ENCODE data around the gene TRIP4. TPM values are rescaled to one million over a fixed set of nuclear protein-coding genes. Genes with fewer than 3 reads are reported as not detected.
A peak's percentile ranks its signal among the peaks of the same experiment; 100 is the strongest.

Gene TRIP4
- polyA plus RNA-seq, 6 donors from 2014 or later, result 23.6 to 32.6 (median 27.2) TPM

GRCh38 chr15:64398575-64398974, 10.9 kb downstream of the TRIP4 start:
- no peaks in the 10 kb centered on the region for H3K9me3 Mint-ChIP-seq
- no peak for ATAC-seq (ENCODE audit: low read depth in 2 of 2)
- DNase-seq, result no peak

GRCh38 chr15:64400583-64400982, 12.9 kb downstream of the TRIP4 start:
- H3K36me3 Mint-ChIP-seq, result peaks cover 21 to 25% of the 10 kb centered on the region in 2 donors
- H3K27ac Mint-ChIP-seq, result peak overlapping the region in 1 of 6 donors; percentile 74
- H3K4me3 Mint-ChIP-seq, result no peak overlapping the region
- ATAC-seq (ENCODE audit: low read depth in 2 of 2), result no peak
- no peaks in the 10 kb centered on the region for H3K9me3 Mint-ChIP-seq
- DNase-seq, result no peak
- H3K27me3 Mint-ChIP-seq, result no peaks in the 10 kb centered on the region
- no peaks in the 10 kb centered on the region for H3K4me1 Mint-ChIP-seq

More at GRCh38 chr15:64398575-64398974, 10.9 kb downstream of the TRIP4 start:
- H3K27ac Mint-ChIP-seq, result peak overlapping the region in 1 of 6 donors; percentile 41
- H3K27me3 Mint-ChIP-seq, result no peaks in the 10 kb centered on the region
- peaks cover 0 to 3% (median 0%) of the 10 kb centered on the region in 3 donors for H3K4me1 Mint-ChIP-seq
- peaks cover 31 to 32% of the 10 kb centered on the region in 2 donors for H3K36me3 Mint-ChIP-seq
- H3K4me3 Mint-ChIP-seq, result no peak overlapping the region

GRCh38 chr15:64412216-64412615, 24.6 kb downstream of the TRIP4 start:
- no peaks in the 10 kb centered on the region for H3K9me3 Mint-ChIP-seq
- ATAC-seq (ENCODE audit: low read depth in 2 of 2) (no peak), DNase-seq (no peak)
- peaks cover 30 to 53% of the 10 kb centered on the region in 2 donors for H3K36me3 Mint-ChIP-seq
- H3K27me3 Mint-ChIP-seq, result no peaks in the 10 kb centered on the region
- no peaks in the 10 kb centered on the region for H3K4me1 Mint-ChIP-seq
- H3K4me3 Mint-ChIP-seq, result no peak overlapping the region
- H3K27ac Mint-ChIP-seq, result no peak overlapping the region

- Mint-ChIP-seq H3K4me1 (peaks cover 0 to 10% (median 8%) of the 10 kb centered on the region in 3 donors), H3K4me3 (no peak overlapping the region), H3K27ac (no peak overlapping the region), H3K36me3 (peaks cover 0 to 19% of the 10 kb centered on the region in 2 donors), H3K9me3 (no peaks in the 10 kb centered on the region), H3K27me3 (no peaks in the 10 kb centered on the region)
- DNase-seq (no peak), ATAC-seq (ENCODE audit: low read depth in 2 of 2) (no peak)
Observed at GRCh38 chr15:64422697-64423096, 35.1 kb downstream of the TRIP4 start.

- ATAC-seq (ENCODE audit: low read depth in 2 of 2), result no peak
- DNase-seq, result no peak
- Mint-ChIP-seq H3K4me1 (peaks cover 0 to 11% (median 8%) of the 10 kb centered on the region in 3 donors), H3K36me3 (peaks cover 0 to 22% of the 10 kb centered on the region in 2 donors), H3K27ac (peak overlapping the region in 1 of 6 donors; percentile 82), H3K4me3 (peak overlapping the region in 1 of 8 donors; percentile 72), H3K27me3 (no peaks in the 10 kb centered on the region), H3K9me3 (no peaks in the 10 kb centered on the region)
Observed at GRCh38 chr15:64423970-64424369, 36.3 kb downstream of the TRIP4 start.

GRCh38 chr15:64425221-64425620, 37.6 kb downstream of the TRIP4 start:
- H3K27me3 Mint-ChIP-seq, result no peaks in the 10 kb centered on the region
- H3K27ac Mint-ChIP-seq, result peak overlapping the region in 1 of 6 donors; percentile 36
- H3K4me1 Mint-ChIP-seq, result peaks cover 5 to 11% (median 8%) of the 10 kb centered on the region in 3 donors
- no peak for ATAC-seq (ENCODE audit: low read depth in 2 of 2)
- H3K9me3 Mint-ChIP-seq, result no peaks in the 10 kb centered on the region
- peaks cover 0 to 22% of the 10 kb centered on the region in 2 donors for H3K36me3 Mint-ChIP-seq
- no peak overlapping the region for H3K4me3 Mint-ChIP-seq
- DNase-seq, result no peak

- ATAC-seq (ENCODE audit: low read depth in 2 of 2), result no peak
- Mint-ChIP-seq H3K27me3 (no peaks in the 10 kb centered on the region), H3K4me1 (peaks cover 5 to 11% (median 8%) of the 10 kb centered on the region in 3 donors), H3K9me3 (no peaks in the 10 kb centered on the region), H3K4me3 (peak overlapping the region in 1 of 8 donors; percentile 53), H3K27ac (peak overlapping the region in 2 of 6 donors; percentile 78 to 80), H3K36me3 (peaks cover 0 to 22% of the 10 kb centered on the region in 2 donors)
- DNase-seq, result no peak
Observed at GRCh38 chr15:64426845-64427465, 39.3 kb downstream of the TRIP4 start.

- H3K27me3 Mint-ChIP-seq, result no peaks in the 10 kb centered on the region
- peak overlapping the region in 1 of 6 donors; percentile 33 for H3K27ac Mint-ChIP-seq
- no peak for DNase-seq
- peaks cover 0 to 5% (median 5%) of the 10 kb centered on the region in 3 donors for H3K4me1 Mint-ChIP-seq
- no peaks in the 10 kb centered on the region for H3K9me3 Mint-ChIP-seq
- peaks cover 7 to 17% of the 10 kb centered on the region in 2 donors for H3K36me3 Mint-ChIP-seq
- ATAC-seq (ENCODE audit: low read depth in 2 of 2), result no peak
- no peak overlapping the region for H3K4me3 Mint-ChIP-seq
Observed at GRCh38 chr15:64429448-64429847, 41.8 kb downstream of the TRIP4 start.

- no peak for ATAC-seq (ENCODE audit: low read depth in 2 of 2)
- no peak for DNase-seq
- Mint-ChIP-seq H3K27ac (peak overlapping the region in 2 of 6 donors; percentile 45 to 49), H3K4me3 (no peak overlapping the region), H3K36me3 (peaks cover 7 to 16% of the 10 kb centered on the region in 2 donors), H3K9me3 (no peaks in the 10 kb centered on the region), H3K4me1 (peaks cover 0 to 5% (median 5%) of the 10 kb centered on the region in 3 donors), H3K27me3 (no peaks in the 10 kb centered on the region)
Observed at GRCh38 chr15:64430000-64430735, 42.5 kb downstream of the TRIP4 start.

GRCh38 chr15:64437982-64438381, 50.3 kb downstream of the TRIP4 start:
- ATAC-seq (ENCODE audit: low read depth in 2 of 2) (no peak), DNase-seq (no peak)
- peak overlapping the region in 1 of 6 donors; percentile 66 for H3K27ac Mint-ChIP-seq
- peaks cover 7 to 14% of the 10 kb centered on the region in 2 donors for H3K36me3 Mint-ChIP-seq
- no peaks in the 10 kb centered on the region for H3K9me3 Mint-ChIP-seq
- H3K4me1 Mint-ChIP-seq, result peaks cover 0 to 6% (median 2%) of the 10 kb centered on the region in 3 donors
- no peak overlapping the region for H3K4me3 Mint-ChIP-seq
- no peaks in the 10 kb centered on the region for H3K27me3 Mint-ChIP-seq

- DNase-seq, result no peak
- ATAC-seq (ENCODE audit: low read depth in 2 of 2), result no peak
- Mint-ChIP-seq H3K27me3 (no peaks in the 10 kb centered on the region), H3K4me3 (no peak overlapping the region), H3K4me1 (peaks cover 0 to 6% (median 4%) of the 10 kb centered on the region in 3 donors), H3K27ac (peak overlapping the region in 2 of 6 donors; percentile 34 to 43), H3K9me3 (no peaks in the 10 kb centered on the region), H3K36me3 (peaks cover 0 to 10% of the 10 kb centered on the region in 2 donors)
Observed at GRCh38 chr15:64438653-64439447, 51.2 kb downstream of the TRIP4 start.

- no peak for DNase-seq
- Mint-ChIP-seq H3K4me1 (peaks cover 0 to 6% (median 4%) of the 10 kb centered on the region in 3 donors), H3K27me3 (no peaks in the 10 kb centered on the region), H3K27ac (peak overlapping the region in 1 of 6 donors; percentile 91), H3K36me3 (peaks cover 1 to 5% of the 10 kb centered on the region in 2 donors), H3K4me3 (no peak overlapping the region), H3K9me3 (no peaks in the 10 kb centered on the region)
- ATAC-seq (ENCODE audit: low read depth in 2 of 2), result no peak
Observed at GRCh38 chr15:64441852-64442251, 54.2 kb downstream of the TRIP4 start.

- Mint-ChIP-seq H3K27ac (peak overlapping the region in 1 of 6 donors; percentile 55), H3K9me3 (no peaks in the 10 kb centered on the region), H3K36me3 (peaks cover 8% of the 10 kb centered on the region in 2 donors), H3K4me1 (peaks cover 11 to 15% (median 12%) of the 10 kb centered on the region in 3 donors), H3K4me3 (no peak overlapping the region), H3K27me3 (no peaks in the 10 kb centered on the region)
- DNase-seq (no peak), ATAC-seq (ENCODE audit: low read depth in 2 of 2) (no peak)
Observed at GRCh38 chr15:64443016-64443415, 55.4 kb downstream of the TRIP4 start.

All from naive B cell (primary cell).